ENCODE results near the gene CRABP2.
A peak's percentile ranks its signal among the peaks of the same experiment; 100 is the strongest.

The CRABP2 gene

GRCh38 chr1:156707417-156708217 is 2.2 kb upstream of the CRABP2 start:
- DNase-seq: no peak

GRCh38 chr1:156706657-156707416 is 1.5 kb upstream of the CRABP2 start:
- no peak for DNase-seq

GRCh38 chr1:156705918-156706656 is 704 bp upstream of the CRABP2 start:
- peak; percentile 76 for DNase-seq

GRCh38 chr1:156704930-156705320 is 458 bp downstream of the CRABP2 start:
- no peak for DNase-seq

- no peak for DNase-seq
Measured at GRCh38 chr1:156704166-156704711, 1.1 kb downstream of the CRABP2 start.

- no peak for DNase-seq
Measured at GRCh38 chr1:156703741-156704140, 1.6 kb downstream of the CRABP2 start.

GRCh38 chr1:156703336-156703735 is 2.0 kb downstream of the CRABP2 start:
- no peak for DNase-seq

GRCh38 chr1:156700736-156701531 is 4.4 kb downstream of the CRABP2 start:
- DNase-seq: no peak

GRCh38 chr1:156698995-156699394 is 6.4 kb downstream of the CRABP2 start:
- DNase-seq: no peak

GRCh38 chr1:156697481-156697880 is 7.9 kb downstream of the CRABP2 start:
- no peak for DNase-seq

GRCh38 chr1:156696755-156697154 is 8.6 kb downstream of the CRABP2 start:
- no peak for DNase-seq

GRCh38 chr1:156694690-156694962 is 10.8 kb downstream of the CRABP2 start:
- DNase-seq: no peak

- no peak for DNase-seq
Measured at GRCh38 chr1:156693848-156694689, 11.3 kb downstream of the CRABP2 start.

GRCh38 chr1:156692925-156693847 is 12.2 kb downstream of the CRABP2 start:
- no peak for DNase-seq

GRCh38 chr1:156692441-156692924 is 12.9 kb downstream of the CRABP2 start:
- no peak for DNase-seq

GRCh38 chr1:156691665-156692440 is 13.5 kb downstream of the CRABP2 start:
- DNase-seq: no peak

GRCh38 chr1:156691191-156691590 is 14.2 kb downstream of the CRABP2 start:
- DNase-seq: no peak

- no peak for DNase-seq
Measured at GRCh38 chr1:156690675-156691036, 14.7 kb downstream of the CRABP2 start.

GRCh38 chr1:156689953-156690674 is 15.3 kb downstream of the CRABP2 start:
- DNase-seq: no peak

All from activated CD4-positive, CD25-positive, alpha-beta regulatory T cell treated with anti-CD3 and anti-CD28 coated beads, Interleukin-2, amount 50 U/mL, for 72 hours (primary cell).